Hepatocyte (in vitro differentiated cells): Measurements from ENCODE around the gene FCHO1.

Experiments used
- CTCF ChIP-seq: fragments of 200-600 bp; sonication (generic); IDR thresholded peaks from 2 replicates; pipeline ENCODE4 v1.5.1; 2016; ENCODE audit warnings: antibody characterized with exemption, mild to moderate bottlenecking; ENCODE audit not compliant: poor library complexity
- EZH2 ChIP-seq: fragments of 200-600 bp; sonication (generic); IDR thresholded peaks from 2 replicates; pipeline ENCODE4 v1.6.1; 2016; ENCODE audit warnings: antibody characterized with exemption, mild to moderate bottlenecking, borderline replicate concordance

GRCh38 chr19:17718550-17718946, 32.7 kb upstream of the FCHO1 start:
- TF ChIP-seq CTCF (no peak), EZH2 (no peak)
